GM18909 (cell line): ENCODE measurements around the gene AGXT.

ENCODE experiments used
- ATAC-seq: cut with Tn5 transposase; IDR thresholded peaks from one replicate; pipeline ENCODE4 v1.9.1; 2021; ENCODE audit warnings: mild to moderate bottlenecking; ENCODE audit not compliant: unreplicated experiment, poor library complexity

AGXT gene

DNA sequence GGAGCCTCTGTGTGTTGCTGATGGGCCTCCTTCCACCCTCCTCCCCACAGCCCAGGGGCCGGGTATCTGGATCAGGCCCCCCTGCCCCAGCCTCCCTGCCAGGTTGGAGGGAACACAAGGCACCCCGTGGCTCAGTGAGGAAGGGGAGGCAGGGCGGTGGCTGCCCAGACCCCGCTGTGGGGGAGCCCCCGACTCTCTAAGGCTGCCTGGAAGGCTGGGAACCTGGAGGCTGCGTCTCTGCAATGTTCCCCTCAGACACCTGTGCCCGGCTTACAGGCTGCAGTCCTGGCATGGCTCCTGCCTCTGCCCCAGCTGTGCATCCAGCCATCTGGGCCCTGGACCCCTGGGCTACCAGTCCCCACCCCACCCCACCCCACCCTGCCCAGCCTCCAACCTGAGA is 27.8 kb downstream of the AGXT start:
- ATAC-seq, result no peak

- no peak for ATAC-seq
These were observed 28.5 kb downstream of the AGXT start for GRCh38 chr2:240896871-240897692.

DNA sequence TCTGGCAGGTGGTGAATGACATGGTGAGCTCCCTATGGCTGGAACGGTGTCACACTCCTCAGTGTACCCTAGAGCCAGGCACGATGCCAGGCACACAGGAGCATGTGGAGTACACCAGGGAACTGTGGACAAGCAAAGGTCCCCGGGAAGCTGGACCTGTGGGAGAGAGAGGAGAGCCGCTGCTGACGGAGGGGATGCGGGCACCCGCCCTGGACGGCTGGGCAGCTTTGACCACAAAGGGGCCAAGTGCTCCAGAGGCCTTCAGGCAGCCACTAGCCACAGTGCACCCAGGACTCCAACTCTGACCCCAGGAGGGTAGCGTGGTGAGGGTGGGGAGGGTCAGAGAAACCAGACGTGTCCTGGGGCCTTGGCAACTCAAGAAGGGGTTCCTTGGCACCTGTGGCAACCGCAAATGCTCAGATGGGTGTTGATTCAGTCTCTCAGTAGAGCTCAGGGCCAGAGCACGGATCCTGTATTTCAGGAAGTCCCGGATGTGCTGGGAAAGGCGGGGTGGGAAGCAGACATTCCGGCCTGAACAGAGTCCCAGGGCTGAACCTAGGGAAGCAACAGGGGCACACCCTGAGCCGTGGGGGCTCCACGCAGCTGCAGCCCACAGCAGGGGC is 29.6 kb downstream of the AGXT start:
- no peak for ATAC-seq

- no peak for ATAC-seq
These were observed 30.3 kb downstream of the AGXT start for GRCh38 chr2:240898731-240899467.

DNA sequence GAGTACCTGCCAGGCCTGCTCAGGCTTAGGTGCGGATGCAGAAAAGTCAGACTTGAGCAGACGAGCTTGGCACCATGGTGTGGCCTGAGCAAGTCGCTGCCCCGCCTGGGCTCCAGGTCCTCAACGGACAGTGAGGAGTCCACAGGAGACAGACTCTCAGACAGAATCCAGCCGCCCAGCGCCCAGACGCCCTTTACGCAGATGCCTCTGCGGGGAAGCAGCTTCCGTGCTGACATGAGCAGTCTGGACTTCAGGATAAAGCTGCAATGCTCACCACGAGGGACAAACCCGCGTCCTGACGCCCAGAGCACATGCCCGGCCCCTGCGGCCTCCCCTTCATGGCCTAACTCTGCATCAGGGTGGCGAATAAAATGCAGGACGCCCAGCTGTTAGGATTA is 30.8 kb downstream of the AGXT start:
- no peak for ATAC-seq

- no peak for ATAC-seq
These were observed 31.7 kb downstream of the AGXT start for GRCh38 chr2:240900141-240900860.

- ATAC-seq, result no peak
These were observed 33.5 kb downstream of the AGXT start for GRCh38 chr2:240901986-240902614.

GRCh38 chr2:240902615-240903041 is 34.0 kb downstream of the AGXT start:
- no peak for ATAC-seq

- ATAC-seq, result no peak
These were observed 34.8 kb downstream of the AGXT start for GRCh38 chr2:240903191-240904060.

GRCh38 chr2:240904216-240905175 is 35.9 kb downstream of the AGXT start:
- ATAC-seq, result no peak

DNA sequence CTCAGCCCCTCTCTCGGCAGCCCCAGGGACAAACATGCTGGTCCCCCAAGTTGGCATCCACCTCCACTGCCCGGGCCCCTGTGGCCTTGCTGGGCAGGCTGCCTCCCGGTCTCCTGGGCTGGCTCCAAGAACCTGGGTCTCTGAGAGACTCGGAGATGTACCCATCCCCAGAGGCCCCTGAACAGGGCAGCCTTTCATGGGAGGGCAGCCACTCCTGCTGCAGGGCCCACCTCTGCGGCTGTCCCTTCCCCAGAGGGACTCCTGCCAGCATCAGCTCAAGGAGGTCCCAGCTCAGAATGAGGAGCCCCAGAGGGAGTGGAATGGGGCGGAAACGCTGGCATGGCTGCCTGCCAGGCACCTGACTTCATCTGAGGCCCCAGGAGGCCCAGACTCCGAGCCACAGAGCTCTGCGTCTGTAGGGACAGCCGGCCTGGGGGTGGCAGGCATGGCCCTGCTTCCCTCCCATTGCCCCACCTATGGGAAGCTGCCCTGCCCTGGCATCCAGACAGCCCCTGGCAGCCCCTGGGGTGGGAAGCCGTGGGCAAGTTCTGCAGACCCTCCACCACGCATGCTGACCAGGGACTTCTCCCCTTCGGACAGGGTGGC is 36.7 kb downstream of the AGXT start:
- no peak for ATAC-seq

DNA sequence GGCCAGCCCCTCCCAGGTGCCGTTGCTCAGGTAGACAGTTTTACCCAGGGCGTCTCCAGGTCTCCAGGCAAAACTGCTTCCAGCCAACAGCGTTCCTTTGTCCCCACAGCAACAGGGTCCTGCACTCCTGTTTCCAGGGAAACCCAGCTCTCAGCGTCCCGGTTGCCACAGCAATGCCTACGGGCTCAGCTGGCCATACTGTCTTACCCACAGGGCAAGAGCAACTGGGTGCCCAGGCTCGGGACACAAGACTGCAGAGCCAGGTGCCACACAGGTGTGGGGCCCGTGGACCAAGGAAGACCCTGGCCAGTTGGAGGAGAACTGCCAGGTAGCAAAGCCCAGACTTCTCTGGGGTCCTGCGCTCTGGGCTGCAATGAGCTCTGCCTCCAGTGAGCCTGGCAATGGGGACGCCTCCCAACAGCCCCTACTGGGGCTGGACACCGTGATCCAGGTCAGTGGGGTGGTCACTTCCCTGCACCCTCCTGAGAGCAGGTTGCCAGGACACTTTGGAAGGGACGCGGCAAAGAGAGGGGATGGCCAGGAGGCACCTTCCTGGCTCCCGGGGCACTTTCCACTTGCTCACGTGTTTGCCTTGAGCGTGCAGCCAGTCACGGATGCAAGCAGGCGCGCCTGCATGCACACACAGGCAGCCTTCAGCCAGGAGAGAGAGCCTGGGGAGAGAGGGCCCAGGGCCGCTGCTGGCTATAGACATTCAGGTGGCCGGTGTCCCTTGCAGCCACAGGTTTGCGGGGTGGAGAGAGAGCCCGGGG is 37.7 kb downstream of the AGXT start, which contains the start of gene CROCC2:
CROCC2 (plus strand) TSS at position 196 of the 770 bp plus-strand sequence; CDS start at position 374, 178 bp downstream.
- no peak for ATAC-seq

GRCh38 chr2:240906911-240907590 is 38.4 kb downstream of the AGXT start:
- no peak for ATAC-seq

- no peak for ATAC-seq
These were observed 40.8 kb downstream of the AGXT start for GRCh38 chr2:240909216-240909974.

DNA sequence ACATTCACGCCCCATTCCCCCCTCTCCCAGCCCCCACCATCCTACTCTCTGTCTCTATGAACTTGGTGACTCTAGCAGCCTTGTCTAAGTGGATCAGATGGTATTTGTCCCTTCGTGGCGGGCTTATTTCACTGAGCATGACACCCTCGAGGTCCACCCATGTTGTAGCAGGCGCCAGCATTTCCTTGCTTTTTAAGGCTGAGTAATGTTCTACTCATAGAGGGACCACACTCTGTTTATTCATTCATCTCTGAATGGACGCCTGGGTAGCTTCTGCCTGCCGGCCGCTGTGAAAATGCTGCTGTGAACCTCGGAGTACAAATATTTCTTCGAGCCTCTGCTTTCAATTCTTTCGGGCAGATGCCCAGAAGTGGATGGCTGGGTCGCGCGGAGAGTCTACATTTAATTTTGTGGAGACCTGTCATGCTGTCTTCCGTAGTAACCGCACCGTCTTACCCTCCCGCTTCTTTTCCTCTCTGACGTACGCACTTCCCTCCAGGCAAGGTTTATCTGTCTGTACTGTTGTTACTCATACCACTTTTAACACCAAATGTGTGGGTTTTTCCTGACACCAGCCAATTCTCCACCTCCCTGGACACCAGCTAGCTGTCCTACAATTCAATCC is 43.1 kb downstream of the AGXT start:
- no peak for ATAC-seq
